Measurements from ENCODE around the gene GPR37. TPM values are rescaled to one million over a fixed set of nuclear protein-coding genes. Genes with fewer than 3 reads are reported as not detected.

GPR37 gene
- total RNA-seq, 4 donors from 2014 or later, result 1.1 TPM; not detected in 2

- intact Hi-C loops (cut with DNase I; ENCODE audit: low total_unique reads), result no loop called here
These were observed 10.9 kb downstream of the GPR37 start for GRCh38 chr7:124754576-124755268.

GRCh38 chr7:124752310-124752709 is 13.3 kb downstream of the GPR37 start:
- intact Hi-C loops (cut with DNase I; ENCODE audit: low total_unique reads) (no loop called here), in situ Hi-C loops (cut with MboI; ENCODE audit: low pct_ligation_motif_present in 1 of 4, low pct_unique_long_range_greater_than_20kb in 1 of 4, low sequenced_read_pairs in 3 of 4) (no loop called here)
- TF ChIP-seq POLR2AphosphoS5 (IDR thresholded peaks at IDR 0.05) (no peak), POLR2A (IDR thresholded peaks at IDR 0.05) (no peak), EP300 (IDR thresholded peaks at IDR 0.05; ENCODE audit: low read depth) (no peak)
- TF ChIP-seq, protein P1, sequence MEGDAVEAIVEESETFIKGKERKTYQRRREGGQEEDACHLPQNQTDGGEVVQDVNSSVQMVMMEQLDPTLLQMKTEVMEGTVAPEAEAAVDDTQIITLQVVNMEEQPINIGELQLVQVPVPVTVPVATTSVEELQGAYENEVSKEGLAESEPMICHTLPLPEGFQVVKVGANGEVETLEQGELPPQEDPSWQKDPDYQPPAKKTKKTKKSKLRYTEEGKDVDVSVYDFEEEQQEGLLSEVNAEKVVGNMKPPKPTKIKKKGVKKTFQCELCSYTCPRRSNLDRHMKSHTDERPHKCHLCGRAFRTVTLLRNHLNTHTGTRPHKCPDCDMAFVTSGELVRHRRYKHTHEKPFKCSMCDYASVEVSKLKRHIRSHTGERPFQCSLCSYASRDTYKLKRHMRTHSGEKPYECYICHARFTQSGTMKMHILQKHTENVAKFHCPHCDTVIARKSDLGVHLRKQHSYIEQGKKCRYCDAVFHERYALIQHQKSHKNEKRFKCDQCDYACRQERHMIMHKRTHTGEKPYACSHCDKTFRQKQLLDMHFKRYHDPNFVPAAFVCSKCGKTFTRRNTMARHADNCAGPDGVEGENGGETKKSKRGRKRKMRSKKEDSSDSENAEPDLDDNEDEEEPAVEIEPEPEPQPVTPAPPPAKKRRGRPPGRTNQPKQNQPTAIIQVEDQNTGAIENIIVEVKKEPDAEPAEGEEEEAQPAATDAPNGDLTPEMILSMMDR (IDR thresholded peaks at IDR 0.05), result no peak
- no peak overlapping the region for H3K4me3 ChIP-seq
- H3K27me3 ChIP-seq, result peaks cover 5% of the 10 kb centered on the region
- no peaks in the 10 kb centered on the region for H3K4me1 ChIP-seq
- no peak overlapping the region for H3K27ac ChIP-seq
- 20 to 48% methylated on average over 1 of the region's 1 CpG for WGBS, 2 donors (ENCODE audit: low coverage in 1 of 2)
- DNase-seq, result no peak
- H3K36me3 ChIP-seq, result no peaks in the 10 kb centered on the region
- no peaks in the 10 kb centered on the region for H3K9me3 ChIP-seq

More at GRCh38 chr7:124754576-124755268, 10.9 kb downstream of the GPR37 start:
- DNase-seq, result no peak
- Histone ChIP-seq H3K4me1 (no peaks in the 10 kb centered on the region), H3K27me3 (peaks cover 7% of the 10 kb centered on the region), H3K9me3 (no peaks in the 10 kb centered on the region), H3K27ac (no peak overlapping the region), H3K36me3 (no peaks in the 10 kb centered on the region), H3K4me3 (no peak overlapping the region)
- TF ChIP-seq POLR2A (IDR thresholded peaks at IDR 0.05) (no peak), EP300 (IDR thresholded peaks at IDR 0.05; ENCODE audit: low read depth) (no peak), POLR2AphosphoS5 (IDR thresholded peaks at IDR 0.05) (no peak)
- TF ChIP-seq, protein P1 (IDR thresholded peaks at IDR 0.05), result no peak
- WGBS, 2 donors (ENCODE audit: low coverage in 1 of 2), result 64 to 80% methylated on average over 1 of the region's 1 CpG
- in situ Hi-C loops (cut with MboI; ENCODE audit: low pct_ligation_motif_present in 1 of 4, low pct_unique_long_range_greater_than_20kb in 1 of 4, low sequenced_read_pairs in 3 of 4), result no loop called here

DNA sequence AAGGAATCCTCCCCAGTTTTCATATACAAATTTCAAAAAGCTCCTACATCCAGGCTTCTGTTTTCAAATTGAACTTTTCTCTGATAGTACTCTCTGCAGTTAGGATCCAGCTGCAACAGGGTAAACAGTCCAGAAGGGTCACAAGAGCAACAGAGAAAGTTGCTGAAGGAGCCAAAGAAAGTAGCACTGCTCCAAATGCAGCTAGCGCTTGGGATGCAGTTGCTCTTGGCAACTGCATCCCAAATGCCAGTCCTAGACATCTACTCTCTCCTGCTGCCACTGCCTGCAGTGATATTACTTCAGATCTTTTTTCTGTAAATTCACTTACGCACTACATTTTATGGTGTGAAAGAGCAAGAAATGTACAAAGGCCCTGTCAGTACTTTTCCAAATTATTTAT is 14.6 kb downstream of the GPR37 start:
- WGBS, 2 donors (ENCODE audit: low coverage in 1 of 2), result 84 to 100% methylated on average over 1 to 2 of the region's 2 CpGs
- Histone ChIP-seq H3K36me3 (no peaks in the 10 kb centered on the region), H3K27ac (no peak overlapping the region), H3K4me1 (no peaks in the 10 kb centered on the region), H3K4me3 (no peak overlapping the region), H3K27me3 (peaks cover 4% of the 10 kb centered on the region), H3K9me3 (no peaks in the 10 kb centered on the region)
- TF ChIP-seq POLR2AphosphoS5 (IDR thresholded peaks at IDR 0.05), result no peak
- TF ChIP-seq, protein P1 (IDR thresholded peaks at IDR 0.05), result no peak
- TF ChIP-seq EP300 (IDR thresholded peaks at IDR 0.05; ENCODE audit: low read depth), result no peak
- TF ChIP-seq POLR2A (IDR thresholded peaks at IDR 0.05), result no peak
- in situ Hi-C loops (cut with MboI; ENCODE audit: low pct_ligation_motif_present in 1 of 4, low pct_unique_long_range_greater_than_20kb in 1 of 4, low sequenced_read_pairs in 3 of 4), result no loop called here
- intact Hi-C loops (cut with DNase I; ENCODE audit: low total_unique reads), result no loop called here
- DNase-seq, result no peak

DNA sequence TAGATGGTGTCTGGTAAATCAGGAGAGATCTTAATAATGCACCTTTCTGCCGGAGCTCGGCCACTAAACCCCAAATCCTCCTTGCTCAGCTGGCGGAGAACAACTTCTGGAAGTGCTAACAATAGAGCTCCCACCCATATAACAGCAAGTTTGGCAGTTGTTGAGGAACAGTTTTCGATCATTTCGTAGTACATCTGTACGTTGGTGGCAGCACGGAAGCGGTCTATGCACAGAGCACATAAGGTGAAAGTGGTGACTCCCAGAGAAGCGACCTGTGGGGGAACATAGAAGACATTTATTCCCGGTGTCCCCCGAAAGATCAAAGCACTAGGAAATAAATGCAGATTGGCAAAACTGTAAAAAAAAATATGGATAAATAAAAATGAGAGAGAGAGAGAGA is 18.5 kb downstream of the GPR37 start:
- WGBS, 2 donors (ENCODE audit: low coverage in 1 of 2), result 90 to 97% methylated on average over 5 to 11 of the region's 11 CpGs
- in situ Hi-C loops (cut with MboI; ENCODE audit: low pct_ligation_motif_present in 1 of 4, low pct_unique_long_range_greater_than_20kb in 1 of 4, low sequenced_read_pairs in 3 of 4), result no loop called here

More for the DNA sequence above, 18.5 kb downstream of the GPR37 start:
- Histone ChIP-seq H3K27ac (no peak overlapping the region), H3K9me3 (no peaks in the 10 kb centered on the region), H3K36me3 (no peaks in the 10 kb centered on the region), H3K27me3 (no peaks in the 10 kb centered on the region), H3K4me3 (no peak overlapping the region), H3K4me1 (no peaks in the 10 kb centered on the region)
- no peak for DNase-seq
- TF ChIP-seq, protein P1 (IDR thresholded peaks at IDR 0.05), result no peak
- TF ChIP-seq POLR2AphosphoS5 (IDR thresholded peaks at IDR 0.05) (no peak), POLR2A (IDR thresholded peaks at IDR 0.05) (no peak), EP300 (IDR thresholded peaks at IDR 0.05; ENCODE audit: low read depth) (no peak)
- intact Hi-C loops (cut with DNase I; ENCODE audit: low total_unique reads), result no loop called here

All from transverse colon (tissue), 4 donors.